HEK293T (cell line): ENCODE results near the gene FBN1.

ENCODE experiments used
- CTCF ChIA-PET: fragments of 350-600 bp; formaldehyde crosslinking; extraction: SDS; loops from one replicate; lab custom pipeline; 2021; ENCODE audit warnings: antibody characterized with exemption, inconsistent platforms; lab: Yijun Ruan, JAX
- POLR2A ChIA-PET: fragments of 350-600 bp; formaldehyde crosslinking; extraction: SDS; loops from one replicate; lab custom pipeline; 2020; ENCODE audit warnings: antibody characterized with exemption, inconsistent platforms; lab: Yijun Ruan, JAX
- DNase-seq: peaks from one replicate; pipeline ENCODE4 v3.0.0; 2012; ENCODE audit warnings: mixed read lengths; ENCODE audit errors: extremely low spot score
- ARNT ChIP-seq: fragments of 450-650 bp; IDR thresholded peaks from 2 replicates; pipeline ENCODE4 v1.6.1; 2017; ENCODE audit warnings: mild to moderate bottlenecking
- BHLHE40 ChIP-seq: fragments of 450-650 bp; IDR thresholded peaks from 2 replicates; pipeline ENCODE4 v1.6.1; 2016; ENCODE audit warnings: mild to moderate bottlenecking, moderate library complexity, borderline replicate concordance
- CTBP1 ChIP-seq: fragments of 450-650 bp; IDR thresholded peaks from 2 replicates; pipeline ENCODE4 v1.6.1; 2016; ENCODE audit warnings: borderline replicate concordance
- ELF4 ChIP-seq: fragments of 450-650 bp; IDR thresholded peaks from 2 replicates; pipeline ENCODE4 v1.6.1; 2017; ENCODE audit warnings: antibody characterized with exemption
- FOXA1 ChIP-seq: fragments of 450-650 bp; IDR thresholded peaks from 2 replicates; pipeline ENCODE4 v1.6.1; 2016; ENCODE audit warnings: mild to moderate bottlenecking
- FOXK2 ChIP-seq: fragments of 450-650 bp; IDR thresholded peaks from 2 replicates; pipeline ENCODE4 v1.6.1; 2016; ENCODE audit warnings: mild to moderate bottlenecking
- FOXM1 ChIP-seq: fragments of 450-650 bp; IDR thresholded peaks from 2 replicates; pipeline ENCODE4 v1.6.1; 2017; ENCODE audit warnings: mild to moderate bottlenecking, borderline replicate concordance
- HDGF ChIP-seq: fragments of 450-650 bp; IDR thresholded peaks from 2 replicates; pipeline ENCODE4 v1.6.1; 2017; ENCODE audit warnings: antibody characterized with exemption, borderline replicate concordance
- L3MBTL2 ChIP-seq: fragments of 450-650 bp; conservative IDR thresholded peaks from 2 replicates; pipeline ENCODE4 v1.6.1; 2016; ENCODE audit warnings: mild to moderate bottlenecking
- LEF1 ChIP-seq: fragments of 450-650 bp; IDR thresholded peaks from 2 replicates; pipeline ENCODE4 v1.6.1; 2017; ENCODE audit warnings: mild to moderate bottlenecking, borderline replicate concordance
- NFRKB ChIP-seq: fragments of 450-650 bp; IDR thresholded peaks from 2 replicates; pipeline ENCODE4 v1.6.1; 2016; ENCODE audit warnings: mild to moderate bottlenecking, moderate library complexity
- PKNOX1 ChIP-seq: fragments of 450-650 bp; IDR thresholded peaks from 2 replicates; pipeline ENCODE4 v1.6.1; 2016
- SP1 ChIP-seq: fragments of 450-650 bp; IDR thresholded peaks from 2 replicates; pipeline ENCODE4 v1.6.1; 2017
- SUZ12 ChIP-seq: fragments of 450-650 bp; IDR thresholded peaks from 2 replicates; pipeline ENCODE4 v1.6.1; 2016; ENCODE audit warnings: mild to moderate bottlenecking
- TARDBP ChIP-seq: fragments of 450-650 bp; IDR thresholded peaks from 2 replicates; pipeline ENCODE4 v1.6.1; 2016
- ZNF384 ChIP-seq: fragments of 450-650 bp; IDR thresholded peaks from 2 replicates; pipeline ENCODE4 v1.6.1; 2016

The FBN1 gene

DNA sequence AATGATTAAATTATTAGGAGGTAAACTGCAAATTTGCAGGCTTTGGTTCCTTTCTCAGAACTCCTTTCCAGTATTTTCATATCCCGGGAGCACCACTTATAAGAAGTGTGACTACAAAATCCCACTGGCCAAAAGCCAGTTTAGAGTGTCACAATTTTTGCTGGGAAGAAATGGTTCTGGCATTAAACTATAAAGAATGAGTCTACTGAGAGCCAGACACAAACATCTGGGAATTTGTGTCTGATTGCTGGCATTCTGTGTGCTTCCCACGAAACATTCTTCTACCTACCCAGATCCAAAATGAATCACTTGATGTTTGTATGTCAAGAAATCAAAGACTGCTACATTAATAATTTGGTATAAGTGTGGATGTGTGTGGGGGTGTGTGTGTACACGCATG, 231.5 kb downstream of the FBN1 start:
- CTCF ChIA-PET, result interaction anchor here (1.1 kb wide), 1 partner anchor 9 kb away, joined by 4 read pairs; no protein-coding TSS in a partner anchor
- POLR2A ChIA-PET, result no interaction called here
- DNase-seq, result no peak
- TF ChIP-seq ELF4 (no peak), TARDBP (no peak), LEF1 (no peak), SUZ12 (no peak), SP1 (no peak), FOXK2 (no peak), L3MBTL2 (no peak), NFRKB (no peak), FOXA1 (no peak), BHLHE40 (no peak), PKNOX1 (no peak)

DNA sequence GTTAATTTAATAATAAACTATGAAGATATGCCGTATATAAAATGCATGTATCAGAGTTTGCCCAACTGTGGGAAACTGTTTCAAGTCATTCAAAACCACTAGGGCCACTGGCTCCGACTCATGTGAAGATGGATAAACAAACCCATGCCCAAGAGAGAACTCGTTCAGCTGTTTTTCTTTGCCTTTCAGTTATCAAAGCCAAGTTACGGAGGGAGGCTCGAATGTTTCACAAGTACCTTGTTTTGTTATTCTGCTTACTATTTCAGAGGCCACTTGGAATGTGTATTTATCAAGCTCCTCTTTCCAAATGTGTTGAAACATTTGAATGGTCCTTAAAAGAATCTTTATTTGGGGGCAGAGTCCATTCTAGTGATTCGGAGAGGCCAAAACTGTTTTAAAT, 232.2 kb downstream of the FBN1 start:
- POLR2A ChIA-PET, result no interaction called here
- TF ChIP-seq L3MBTL2, result no peak
- CTCF ChIA-PET, result interaction anchor here (0.7 to 1.1 kb wide), 2 partner anchors 10 to 128 kb away, joined by 3 to 4 read pairs; no protein-coding TSS in a partner anchor
- no peak for DNase-seq

GRCh38 chr15:48411971-48412591, 233.4 kb downstream of the FBN1 start:
- ChIA-PET POLR2A (no interaction called here), CTCF (no interaction called here)
- no peak for TF ChIP-seq SUZ12
- no peak for TF ChIP-seq FOXM1
- TF ChIP-seq CTBP1, result no peak
- TF ChIP-seq LEF1, result no peak
- TF ChIP-seq ARNT, result no peak
- TF ChIP-seq HDGF, result no peak
- no peak for TF ChIP-seq NFRKB
- no peak for TF ChIP-seq SP1
- TF ChIP-seq BHLHE40, result no peak
- no peak for TF ChIP-seq FOXA1
- TF ChIP-seq L3MBTL2, result no peak
- no peak for TF ChIP-seq ZNF384
- TF ChIP-seq TARDBP, result no peak
- no peak for TF ChIP-seq PKNOX1
- no peak for TF ChIP-seq ELF4
- TF ChIP-seq FOXK2, result no peak
- no peak for DNase-seq

DNA sequence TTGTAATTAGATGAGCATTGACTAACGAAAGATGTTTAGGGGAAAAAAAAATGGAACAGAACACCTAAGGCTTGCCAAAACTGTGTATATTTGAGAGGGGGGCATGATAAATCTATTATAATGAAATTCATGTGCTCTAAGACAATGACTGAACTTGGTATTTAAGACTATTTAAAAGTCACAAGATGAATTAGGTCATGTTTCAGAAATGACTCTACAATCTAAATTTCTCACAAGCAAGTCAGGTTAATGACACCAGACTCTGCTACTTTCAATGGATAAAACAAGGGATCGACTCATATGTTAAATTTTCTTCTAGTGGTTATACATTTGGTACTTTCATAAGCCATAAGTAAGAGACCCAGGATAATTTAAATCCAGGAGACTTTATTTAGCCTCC, 235.9 kb downstream of the FBN1 start:
- TF ChIP-seq SUZ12 (no peak), FOXK2 (no peak), PKNOX1 (no peak), HDGF (no peak), ARNT (no peak), NFRKB (no peak), SP1 (no peak), FOXA1 (no peak), TARDBP (no peak), LEF1 (no peak), BHLHE40 (no peak), CTBP1 (no peak), FOXM1 (no peak), ZNF384 (no peak), ELF4 (no peak), L3MBTL2 (no peak)
- ChIA-PET POLR2A (no interaction called here), CTCF (interaction anchor here (0.6 kb wide), 1 partner anchor 229 kb away, joined by 5 read pairs; no protein-coding TSS in a partner anchor)
- no peak for DNase-seq

GRCh38 chr15:48408327-48408726, 237.2 kb downstream of the FBN1 start:
- ChIA-PET POLR2A (no interaction called here), CTCF (no interaction called here)
- no peak for DNase-seq
- TF ChIP-seq ARNT (no peak), PKNOX1 (no peak), NFRKB (no peak), ELF4 (no peak), ZNF384 (no peak), FOXK2 (no peak), FOXA1 (no peak), HDGF (no peak), SP1 (no peak), CTBP1 (no peak), FOXM1 (no peak), L3MBTL2 (no peak), TARDBP (no peak), SUZ12 (no peak), LEF1 (no peak), BHLHE40 (no peak)
